Head of caudate nucleus (tissue), 42 donors: Measurements from ENCODE around the gene EWSR1.
A peak's percentile ranks its signal among the peaks of the same experiment; 100 is the strongest.

Source experiments
- DNase-seq, 42 donors: peaks; one replicate each; pipeline versions ENCODE4 v3.0.0 to v3.0.0-alpha.2; 2020 to 2021; ENCODE audit warnings: mixed read lengths in 7 of 42
- intact Hi-C: fragments of 100-400 bp; cut with DNase I; formaldehyde crosslinking; loops from one replicate; pipeline ENCODE4 v1.15.0; 2022

Gene EWSR1

GRCh38 chr22:29300467-29300806 is 32.4 kb downstream of the EWSR1 start:
- intact Hi-C loops: no loop called here
- peak in 2 of 42 donors; percentile 8 to 36 for DNase-seq

GRCh38 chr22:29300807-29301601 is 32.9 kb downstream of the EWSR1 start:
- intact Hi-C loops: no loop called here

GRCh38 chr22:29301716-29302401 is 33.8 kb downstream of the EWSR1 start:
- peak in 2 of 42 donors; percentile 13 to 41 for DNase-seq
- intact Hi-C loops: no loop called here

More at GRCh38 chr22:29300807-29301601, 32.9 kb downstream of the EWSR1 start:
- peak in 2 of 42 donors; percentile 11 to 27 for DNase-seq

- peak in 3 of 42 donors; percentile 16 to 50 (median 41) for DNase-seq
- intact Hi-C loops: no loop called here
Measured at GRCh38 chr22:29302402-29302680, 34.3 kb downstream of the EWSR1 start.

GRCh38 chr22:29302681-29303465 is 34.8 kb downstream of the EWSR1 start:
- intact Hi-C loops: no loop called here

GRCh38 chr22:29305836-29306174 is 37.7 kb downstream of the EWSR1 start:
- intact Hi-C loops: loop anchor here (5.0 kb wide), 1 partner anchor 39 kb away; the partner anchor contains the start of genes EWSR1 and RHBDD3
- no peak for DNase-seq

More at GRCh38 chr22:29302681-29303465, 34.8 kb downstream of the EWSR1 start:
- DNase-seq: peak in 4 of 42 donors; percentile 32 to 65 (median 44)

GRCh38 chr22:29306175-29306834 is 38.2 kb downstream of the EWSR1 start, which contains the start of gene GAS2L1:
GAS2L1 (plus strand) TSS chr22:29306650; CDS start chr22:29308106, 1,456 bp downstream.
- peak; percentile 56 to 91 (median 80) for DNase-seq
- intact Hi-C loops: loop anchor here (5.0 kb wide), 1 partner anchor 39 kb away; the partner anchor contains the start of genes EWSR1 and RHBDD3

- intact Hi-C loops: loop anchor here (5.0 kb wide), 1 partner anchor 40 kb away; the partner anchor contains the start of genes EWSR1 and RHBDD3
- DNase-seq: peak in 41 of 42 donors; percentile 51 to 92 (median 82)
Measured at GRCh38 chr22:29306835-29307595, 38.9 kb downstream of the EWSR1 start.

GRCh38 chr22:29307596-29308147 is 39.6 kb downstream of the EWSR1 start:
- peak in 1 of 42 donors; percentile 8 for DNase-seq
- intact Hi-C loops: loop anchor here (5.0 kb wide), 1 partner anchor 40 kb away; the partner anchor contains the start of genes EWSR1 and RHBDD3

- peak in 5 of 42 donors; percentile 3 to 37 (median 26) for DNase-seq
- intact Hi-C loops: loop anchor here (5.0 kb wide), 1 partner anchor 41 kb away; the partner anchor contains the start of genes EWSR1 and RHBDD3
Measured at GRCh38 chr22:29308148-29308790, 40.2 kb downstream of the EWSR1 start.

- intact Hi-C loops: loop anchor here (5.0 kb wide), 1 partner anchor 42 kb away; the partner anchor contains the start of genes EWSR1 and RHBDD3
- peak in 3 of 42 donors; percentile 3 to 34 (median 28) for DNase-seq
Measured at GRCh38 chr22:29308791-29309262, 40.8 kb downstream of the EWSR1 start.

- DNase-seq: peak in 6 of 42 donors; percentile 2 to 35 (median 22)
- intact Hi-C loops: loop anchor here (5.0 kb wide), 2 partner anchors 38 to 42 kb away; partner anchors contain the start of genes EWSR1 and RHBDD3
Measured at GRCh38 chr22:29309332-29310064, 41.4 kb downstream of the EWSR1 start.

- DNase-seq: peak in 7 of 42 donors; percentile 11 to 39 (median 30)
- intact Hi-C loops: loop anchor here (5.0 kb wide), 1 partner anchor 37 kb away; no protein-coding TSS in a partner anchor
Measured at GRCh38 chr22:29310065-29310862, 42.2 kb downstream of the EWSR1 start.

- DNase-seq: peak; percentile 85 to 98 (median 94)
- intact Hi-C loops: loop anchor here (5.0 kb wide), 1 partner anchor 36 kb away; no protein-coding TSS in a partner anchor
Measured at GRCh38 chr22:29310863-29311339, 42.8 kb downstream of the EWSR1 start.
